GM21717 (cell line): ENCODE measurements around the gene GNA12.

Source experiments
- ATAC-seq: cut with Tn5 transposase; IDR thresholded peaks from one replicate; pipeline ENCODE4 v1.9.1; 2021; ENCODE audit warnings: mild to moderate bottlenecking, moderate library complexity; ENCODE audit not compliant: unreplicated experiment

Gene GNA12

GRCh38 chr7:2786607-2787116 lies 57.4 kb downstream of the GNA12 start:
- ATAC-seq, result no peak

- no peak for ATAC-seq
Observed at GRCh38 chr7:2785071-2785500, 59.0 kb downstream of the GNA12 start.

- no peak for ATAC-seq
Observed at GRCh38 chr7:2782565-2782964, 61.5 kb downstream of the GNA12 start.

- ATAC-seq, result no peak
Observed at GRCh38 chr7:2782121-2782520, 62.0 kb downstream of the GNA12 start.

- ATAC-seq, result no peak
Observed at GRCh38 chr7:2781636-2782035, 62.5 kb downstream of the GNA12 start.

- ATAC-seq, result no peak
Observed at GRCh38 chr7:2779051-2779450, 65.1 kb downstream of the GNA12 start.

GRCh38 chr7:2777898-2778535 lies 66.1 kb downstream of the GNA12 start:
- ATAC-seq, result no peak

GRCh38 chr7:2776401-2776800 lies 67.7 kb downstream of the GNA12 start:
- ATAC-seq, result no peak

GRCh38 chr7:2775785-2776184 lies 68.3 kb downstream of the GNA12 start:
- no peak for ATAC-seq

GRCh38 chr7:2775376-2775775 lies 68.7 kb downstream of the GNA12 start:
- no peak for ATAC-seq

GRCh38 chr7:2774935-2775334 lies 69.2 kb downstream of the GNA12 start:
- no peak for ATAC-seq

- ATAC-seq, result no peak
Observed at GRCh38 chr7:2774280-2774679, 69.8 kb downstream of the GNA12 start.

- no peak for ATAC-seq
Observed at GRCh38 chr7:2773608-2774007, 70.5 kb downstream of the GNA12 start.

GRCh38 chr7:2771274-2771731 lies 72.8 kb downstream of the GNA12 start:
- no peak for ATAC-seq

GRCh38 chr7:2764621-2765020 lies 79.5 kb downstream of the GNA12 start:
- ATAC-seq, result no peak

- no peak for ATAC-seq
Observed at GRCh38 chr7:2763597-2763996, 80.5 kb downstream of the GNA12 start.

- no peak for ATAC-seq
Observed at GRCh38 chr7:2761801-2762497, 82.2 kb downstream of the GNA12 start.

- no peak for ATAC-seq
Observed at GRCh38 chr7:2761131-2761624, 82.9 kb downstream of the GNA12 start.

- no peak for ATAC-seq
Observed at GRCh38 chr7:2760098-2760889, 83.8 kb downstream of the GNA12 start.

GRCh38 chr7:2759736-2760097 lies 84.4 kb downstream of the GNA12 start:
- no peak for ATAC-seq
